Panc1 (cell line): Measurements from ENCODE around the gene SPC25.

Source experiments
- CTCF ChIP-seq: fragments of 450-650 bp; IDR thresholded peaks from 2 replicates; pipeline ENCODE4 v1.5.1; 2017; ENCODE audit warnings: mild to moderate bottlenecking
- POLR2AphosphoS5 ChIP-seq: IDR thresholded peaks from 2 replicates; pipeline ENCODE4 v1.6.1; 2012; ENCODE audit warnings: mild to moderate bottlenecking, low read depth, low read length, moderate library complexity
- SIN3A ChIP-seq: IDR thresholded peaks from 2 replicates; pipeline ENCODE4 v1.6.1; 2012; ENCODE audit warnings: low read depth, mild to moderate bottlenecking, low read length, moderate library complexity, borderline replicate concordance; ENCODE audit not compliant: insufficient read depth
- TCF7L2 ChIP-seq: IDR thresholded peaks from 2 replicates; pipeline ENCODE4 v1.6.1; 2011; ENCODE audit warnings: mild to moderate bottlenecking, low read depth, low read length, inconsistent platforms
- TF ChIP-seq, protein P1 (sequence below), 2 experiments: IDR thresholded peaks; 2 replicates each; pipeline ENCODE4 v1.6.1; 2011 to 2012; ENCODE audit warnings: low read depth in 2 of 2, control low read depth in 1 of 2, low read length in 1 of 2, mild to moderate bottlenecking in 1 of 2, moderate library complexity in 1 of 2; ENCODE audit not compliant: insufficient read depth in 1 of 2

DNA sequence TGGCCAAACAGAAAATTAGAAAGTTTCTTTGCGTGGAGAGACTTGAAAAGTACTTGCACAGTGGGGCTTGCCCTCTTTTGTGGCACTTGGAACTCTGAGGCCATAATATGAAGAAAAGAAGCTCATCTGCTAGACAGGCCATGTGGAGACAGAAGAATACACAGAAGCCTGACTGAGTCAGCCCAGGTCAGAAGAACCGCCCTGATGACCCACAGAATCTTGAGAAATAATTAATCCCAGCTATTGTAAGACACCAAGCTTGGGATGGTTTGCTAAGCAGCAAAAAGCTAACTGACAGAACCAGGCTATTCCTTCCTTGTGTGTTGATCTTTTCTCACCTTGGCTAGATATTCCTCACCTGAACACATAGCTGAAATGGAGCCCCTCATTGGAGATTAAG is 44.6 kb upstream of the SPC25 start:
- TF ChIP-seq CTCF = no peak
- TF ChIP-seq POLR2AphosphoS5 = no peak
- TF ChIP-seq, protein P1, sequence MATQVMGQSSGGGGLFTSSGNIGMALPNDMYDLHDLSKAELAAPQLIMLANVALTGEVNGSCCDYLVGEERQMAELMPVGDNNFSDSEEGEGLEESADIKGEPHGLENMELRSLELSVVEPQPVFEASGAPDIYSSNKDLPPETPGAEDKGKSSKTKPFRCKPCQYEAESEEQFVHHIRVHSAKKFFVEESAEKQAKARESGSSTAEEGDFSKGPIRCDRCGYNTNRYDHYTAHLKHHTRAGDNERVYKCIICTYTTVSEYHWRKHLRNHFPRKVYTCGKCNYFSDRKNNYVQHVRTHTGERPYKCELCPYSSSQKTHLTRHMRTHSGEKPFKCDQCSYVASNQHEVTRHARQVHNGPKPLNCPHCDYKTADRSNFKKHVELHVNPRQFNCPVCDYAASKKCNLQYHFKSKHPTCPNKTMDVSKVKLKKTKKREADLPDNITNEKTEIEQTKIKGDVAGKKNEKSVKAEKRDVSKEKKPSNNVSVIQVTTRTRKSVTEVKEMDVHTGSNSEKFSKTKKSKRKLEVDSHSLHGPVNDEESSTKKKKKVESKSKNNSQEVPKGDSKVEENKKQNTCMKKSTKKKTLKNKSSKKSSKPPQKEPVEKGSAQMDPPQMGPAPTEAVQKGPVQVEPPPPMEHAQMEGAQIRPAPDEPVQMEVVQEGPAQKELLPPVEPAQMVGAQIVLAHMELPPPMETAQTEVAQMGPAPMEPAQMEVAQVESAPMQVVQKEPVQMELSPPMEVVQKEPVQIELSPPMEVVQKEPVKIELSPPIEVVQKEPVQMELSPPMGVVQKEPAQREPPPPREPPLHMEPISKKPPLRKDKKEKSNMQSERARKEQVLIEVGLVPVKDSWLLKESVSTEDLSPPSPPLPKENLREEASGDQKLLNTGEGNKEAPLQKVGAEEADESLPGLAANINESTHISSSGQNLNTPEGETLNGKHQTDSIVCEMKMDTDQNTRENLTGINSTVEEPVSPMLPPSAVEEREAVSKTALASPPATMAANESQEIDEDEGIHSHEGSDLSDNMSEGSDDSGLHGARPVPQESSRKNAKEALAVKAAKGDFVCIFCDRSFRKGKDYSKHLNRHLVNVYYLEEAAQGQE (IDR thresholded peaks at IDR 0.05; ENCODE audit: insufficient read depth in 1 of 2, low read depth in 2 of 2, low read length in 1 of 2) = no peak
- no peak for TF ChIP-seq SIN3A
- TF ChIP-seq TCF7L2 = no peak
